Spleen (tissue), 7 donors: ENCODE measurements around the gene ASXL3.

Experiments used
- POLR2A ChIP-seq, 3 donors: fragments of 450-650 bp; IDR thresholded peaks; one replicate each; pipeline ENCODE4 v1.5.1; 2017; ENCODE audit warnings: antibody characterized with exemption in 3 of 3, mild to moderate bottlenecking in 1 of 3
- TF ChIP-seq, protein P1 (sequence below), 11 experiments: fragments of 200-600 bp in 7 of 11; fragments of 450-650 bp in 4 of 11; sonication (generic) in 4 of 11; IDR thresholded peaks in 8 of 11; conservative IDR thresholded peaks in 3 of 11; 1 replicate in 7 of 11; 2 replicates in 4 of 11; pipeline versions ENCODE4 v1.4.0 to v1.8.0; 2016 to 2021; ENCODE audit warnings: antibody characterized with exemption in 11 of 11, inconsistent platforms in 4 of 11, mild to moderate bottlenecking in 1 of 11
- donor health status: DM: no; HTN: no; CAD: no; lungs with moderate emphysema.
- donor health status: DM: no; HTN: no; CAD: no.
- donor health status: DM: no; HTN: no; CAD: no.

DNA sequence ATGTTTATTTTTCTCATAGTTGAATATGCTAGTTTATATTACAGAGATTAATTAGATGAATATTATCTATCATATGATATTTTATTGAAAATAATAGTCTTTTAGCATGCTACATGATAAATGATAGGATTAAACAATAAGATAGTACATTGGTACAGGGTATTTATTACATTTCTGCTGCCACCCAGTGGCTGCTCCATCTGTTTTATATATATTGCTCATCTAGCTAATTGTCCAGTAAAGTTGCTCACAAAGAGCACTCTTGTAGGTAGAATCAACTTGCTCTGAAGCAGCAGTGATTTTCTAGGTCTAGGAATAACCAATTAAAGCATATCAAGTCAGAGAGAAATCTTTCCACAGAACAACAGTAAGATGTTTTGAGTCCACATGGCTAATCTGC lies 183.3 kb downstream of the ASXL3 start:
- TF ChIP-seq, protein P1, sequence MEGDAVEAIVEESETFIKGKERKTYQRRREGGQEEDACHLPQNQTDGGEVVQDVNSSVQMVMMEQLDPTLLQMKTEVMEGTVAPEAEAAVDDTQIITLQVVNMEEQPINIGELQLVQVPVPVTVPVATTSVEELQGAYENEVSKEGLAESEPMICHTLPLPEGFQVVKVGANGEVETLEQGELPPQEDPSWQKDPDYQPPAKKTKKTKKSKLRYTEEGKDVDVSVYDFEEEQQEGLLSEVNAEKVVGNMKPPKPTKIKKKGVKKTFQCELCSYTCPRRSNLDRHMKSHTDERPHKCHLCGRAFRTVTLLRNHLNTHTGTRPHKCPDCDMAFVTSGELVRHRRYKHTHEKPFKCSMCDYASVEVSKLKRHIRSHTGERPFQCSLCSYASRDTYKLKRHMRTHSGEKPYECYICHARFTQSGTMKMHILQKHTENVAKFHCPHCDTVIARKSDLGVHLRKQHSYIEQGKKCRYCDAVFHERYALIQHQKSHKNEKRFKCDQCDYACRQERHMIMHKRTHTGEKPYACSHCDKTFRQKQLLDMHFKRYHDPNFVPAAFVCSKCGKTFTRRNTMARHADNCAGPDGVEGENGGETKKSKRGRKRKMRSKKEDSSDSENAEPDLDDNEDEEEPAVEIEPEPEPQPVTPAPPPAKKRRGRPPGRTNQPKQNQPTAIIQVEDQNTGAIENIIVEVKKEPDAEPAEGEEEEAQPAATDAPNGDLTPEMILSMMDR (IDR thresholded peaks at IDR 0.05 in 8 of 11, conservative IDR thresholded peaks at IDR 0.05 in 3 of 11): peak in 1 of 11 experiments; percentile 14
- TF ChIP-seq POLR2A (IDR thresholded peaks at IDR 0.05): no peak
